ENCODE measurements around the gene NMNAT1. TPM values are rescaled to one million over a fixed set of nuclear protein-coding genes. Genes with fewer than 3 reads are reported as not detected.

The NMNAT1 gene
- total RNA-seq, 1 donor from 2014 or later: 5.8 TPM

DNA sequence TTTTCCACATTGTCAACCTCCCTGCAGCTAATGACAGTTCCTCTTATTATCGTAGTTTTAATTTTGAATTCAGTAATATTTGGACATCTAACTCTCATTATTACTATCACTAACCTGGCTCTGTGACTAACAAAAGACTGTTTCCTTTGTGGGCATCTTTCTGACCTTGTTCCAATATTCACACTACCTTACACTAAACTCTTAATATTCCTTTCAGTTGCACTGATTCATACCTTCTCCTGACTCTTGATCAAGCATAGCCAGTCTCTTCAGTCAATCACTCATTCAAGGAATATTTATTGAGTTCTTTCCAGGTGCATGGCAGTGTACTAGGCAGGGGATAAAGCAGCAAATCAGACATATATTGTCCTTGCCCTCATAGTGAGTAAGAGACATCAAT, 25.4 kb upstream of the NMNAT1 start:
- Mint-ChIP-seq H3K9me3 (no peaks in the 10 kb centered on the region), H3K27me3 (no peaks in the 10 kb centered on the region), H3K4me3 (no peak overlapping the region), H3K27ac (no peak overlapping the region), H3K4me1 (no peaks in the 10 kb centered on the region), H3K36me3 (ENCODE audit: low read depth) (no peaks in the 10 kb centered on the region)
- TF ChIP-seq, protein P1, sequence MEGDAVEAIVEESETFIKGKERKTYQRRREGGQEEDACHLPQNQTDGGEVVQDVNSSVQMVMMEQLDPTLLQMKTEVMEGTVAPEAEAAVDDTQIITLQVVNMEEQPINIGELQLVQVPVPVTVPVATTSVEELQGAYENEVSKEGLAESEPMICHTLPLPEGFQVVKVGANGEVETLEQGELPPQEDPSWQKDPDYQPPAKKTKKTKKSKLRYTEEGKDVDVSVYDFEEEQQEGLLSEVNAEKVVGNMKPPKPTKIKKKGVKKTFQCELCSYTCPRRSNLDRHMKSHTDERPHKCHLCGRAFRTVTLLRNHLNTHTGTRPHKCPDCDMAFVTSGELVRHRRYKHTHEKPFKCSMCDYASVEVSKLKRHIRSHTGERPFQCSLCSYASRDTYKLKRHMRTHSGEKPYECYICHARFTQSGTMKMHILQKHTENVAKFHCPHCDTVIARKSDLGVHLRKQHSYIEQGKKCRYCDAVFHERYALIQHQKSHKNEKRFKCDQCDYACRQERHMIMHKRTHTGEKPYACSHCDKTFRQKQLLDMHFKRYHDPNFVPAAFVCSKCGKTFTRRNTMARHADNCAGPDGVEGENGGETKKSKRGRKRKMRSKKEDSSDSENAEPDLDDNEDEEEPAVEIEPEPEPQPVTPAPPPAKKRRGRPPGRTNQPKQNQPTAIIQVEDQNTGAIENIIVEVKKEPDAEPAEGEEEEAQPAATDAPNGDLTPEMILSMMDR (IDR thresholded peaks at IDR 0.05): no peak
- ATAC-seq (ENCODE audit: low read depth) (no peak), DNase-seq (no peak)
- POLR2A ChIA-PET: no interaction called here
- intact Hi-C loops (cut with micrococcal nuclease): no loop called here
- CTCF ChIA-PET: no interaction called here

DNA sequence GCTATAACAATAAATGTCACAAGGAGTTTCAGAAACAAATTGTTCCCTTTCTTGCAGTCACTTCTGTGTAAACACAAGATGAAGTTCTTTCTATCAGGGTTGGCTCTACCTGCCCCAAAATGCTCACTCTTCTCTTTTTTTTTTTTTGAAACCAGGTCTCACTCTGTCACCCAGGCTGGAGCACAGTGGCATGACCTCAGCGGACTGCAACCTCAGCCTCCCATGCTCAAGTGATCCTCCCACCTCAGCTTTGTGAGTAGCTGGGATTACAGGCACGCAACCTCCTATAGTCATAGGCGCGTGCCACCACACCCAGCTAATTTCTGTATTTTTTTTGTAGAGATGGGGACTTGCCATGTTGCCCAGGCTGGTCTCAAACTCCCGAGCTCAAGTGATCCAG, 22.7 kb upstream of the NMNAT1 start:
- Mint-ChIP-seq H3K27ac (no peak overlapping the region), H3K27me3 (no peaks in the 10 kb centered on the region), H3K36me3 (ENCODE audit: low read depth) (peaks cover 1% of the 10 kb centered on the region), H3K4me3 (no peak overlapping the region), H3K9me3 (no peaks in the 10 kb centered on the region), H3K4me1 (no peaks in the 10 kb centered on the region)
- ChIA-PET POLR2A (interaction anchor here (0.5 kb wide), 1 partner anchor 30 kb away, joined by 5 read pairs; no protein-coding TSS in a partner anchor), CTCF (no interaction called here)
- ATAC-seq (ENCODE audit: low read depth): no peak
- TF ChIP-seq, protein P1 (IDR thresholded peaks at IDR 0.05): no peak
- intact Hi-C loops (cut with micrococcal nuclease): no loop called here
- DNase-seq: no peak

DNA sequence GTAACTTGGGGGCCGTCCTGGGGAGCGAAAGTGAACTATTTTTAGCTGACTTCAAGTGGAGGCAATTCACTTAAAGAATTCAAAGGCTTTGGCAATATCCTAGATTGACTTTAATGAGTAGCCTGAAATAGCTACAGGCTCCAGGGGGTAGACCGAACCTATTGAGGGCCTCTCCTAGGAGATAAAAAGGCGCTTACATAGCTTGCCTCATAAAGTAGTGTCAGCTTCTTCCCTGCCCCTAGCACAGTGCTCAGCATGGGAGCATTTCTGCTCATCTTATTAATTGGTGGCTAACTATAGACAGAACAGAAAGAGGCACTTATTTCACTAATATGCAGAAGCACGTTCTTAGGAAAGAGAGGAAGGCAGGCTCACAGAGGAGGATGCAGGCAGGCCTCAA, 20.9 kb upstream of the NMNAT1 start:
- intact Hi-C loops (cut with micrococcal nuclease): no loop called here
- DNase-seq: no peak
- Mint-ChIP-seq H3K27ac (no peak overlapping the region), H3K4me1 (peaks cover 6% of the 10 kb centered on the region), H3K9me3 (no peaks in the 10 kb centered on the region), H3K4me3 (no peak overlapping the region), H3K27me3 (no peaks in the 10 kb centered on the region), H3K36me3 (ENCODE audit: low read depth) (peaks cover 4% of the 10 kb centered on the region)
- ChIA-PET CTCF (interaction anchor here (0.6 to 0.8 kb wide), 2 partner anchors 28 to 46 kb away, joined by 3 read pairs; no protein-coding TSS in a partner anchor), POLR2A (no interaction called here)
- TF ChIP-seq, protein P1 (IDR thresholded peaks at IDR 0.05): no peak
- ATAC-seq (ENCODE audit: low read depth): no peak

DNA sequence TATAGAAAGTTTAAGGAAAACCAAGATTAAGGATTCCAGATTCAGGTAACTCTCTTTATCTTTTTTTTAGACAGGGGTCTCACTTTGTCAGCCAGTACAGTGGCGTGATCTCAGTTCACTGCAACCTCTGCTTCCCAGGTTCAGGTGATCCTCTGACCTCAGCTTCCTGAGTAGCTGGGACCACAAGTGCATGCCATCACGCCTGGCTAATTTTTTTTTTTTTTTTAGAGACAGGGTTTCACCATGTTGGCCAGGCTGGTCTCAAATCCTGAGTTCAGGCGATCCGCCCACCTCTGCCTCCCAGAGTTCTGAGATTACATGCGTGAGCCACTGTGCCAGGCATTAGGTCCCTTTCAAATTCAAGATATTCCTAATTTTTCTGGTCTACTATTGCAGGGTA, 16.0 kb upstream of the NMNAT1 start:
- POLR2A ChIA-PET: no interaction called here
- Mint-ChIP-seq H3K9me3 (no peaks in the 10 kb centered on the region), H3K27me3 (no peaks in the 10 kb centered on the region), H3K4me1 (peaks cover 12% of the 10 kb centered on the region), H3K27ac (no peak overlapping the region), H3K36me3 (ENCODE audit: low read depth) (peaks cover 33% of the 10 kb centered on the region), H3K4me3 (no peak overlapping the region)
- no peak for ATAC-seq (ENCODE audit: low read depth)
- CTCF ChIA-PET: no interaction called here
- TF ChIP-seq, protein P1 (IDR thresholded peaks at IDR 0.05): no peak
- DNase-seq: no peak
- intact Hi-C loops (cut with micrococcal nuclease): no loop called here

DNA sequence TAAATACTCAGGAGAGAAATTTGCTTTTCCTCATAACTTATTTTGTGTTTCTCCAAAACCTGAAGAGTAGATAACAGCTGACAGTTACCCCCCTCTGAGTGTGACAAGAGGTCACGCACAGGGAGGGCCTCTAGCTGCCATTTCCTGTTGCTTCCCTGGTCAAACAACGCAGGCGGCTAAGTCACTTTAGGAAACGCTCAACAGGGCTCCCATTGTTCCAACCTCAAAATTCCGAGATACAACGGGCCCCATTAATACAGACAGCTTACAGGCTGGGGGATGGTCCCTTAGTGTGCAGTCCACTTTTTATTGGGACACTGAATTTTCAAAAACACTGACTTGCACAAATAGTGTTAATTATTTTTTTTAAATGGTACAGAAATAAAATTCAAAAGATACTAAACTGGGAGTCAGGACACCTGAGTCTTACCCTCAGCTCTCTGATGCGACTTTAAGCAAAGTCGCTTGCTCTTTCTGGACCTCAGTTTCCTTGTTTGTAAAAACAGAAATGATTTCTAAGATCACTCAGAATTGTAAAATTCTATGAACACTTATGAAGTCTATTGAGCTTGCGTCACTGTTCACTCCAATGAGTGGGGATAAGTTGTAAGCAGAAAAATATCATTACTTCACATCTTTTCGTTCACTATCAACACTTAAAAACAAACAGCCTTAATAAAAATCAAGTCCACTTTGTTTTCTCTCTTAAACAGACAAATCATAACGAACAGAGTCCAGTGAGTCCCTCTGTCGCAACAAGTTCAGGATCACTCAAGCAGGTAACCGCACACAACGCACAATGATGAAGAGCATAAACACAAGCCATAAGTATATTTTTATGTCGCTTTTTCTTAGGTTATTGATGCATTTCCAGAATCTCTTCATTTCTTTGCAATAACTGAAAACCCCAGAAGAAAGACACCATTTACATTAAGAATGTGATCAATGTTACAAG, 13.6 kb upstream of the NMNAT1 start:
- DNase-seq: no peak
- peaks cover 52% of the 10 kb centered on the region for H3K36me3 Mint-ChIP-seq (ENCODE audit: low read depth)
- no peak for ATAC-seq (ENCODE audit: low read depth)
- no peak overlapping the region for H3K27ac Mint-ChIP-seq
- ChIA-PET POLR2A (interaction anchor here (0.7 to 1.4 kb wide), 2 partner anchors 13 to 21 kb away, joined by 3 read pairs; partner anchors contain the start of genes LZIC and NMNAT1), CTCF (no interaction called here)
- H3K9me3 Mint-ChIP-seq: no peaks in the 10 kb centered on the region
- H3K4me1 Mint-ChIP-seq: peaks cover 12% of the 10 kb centered on the region
- TF ChIP-seq, protein P1 (IDR thresholded peaks at IDR 0.05): no peak
- intact Hi-C loops (cut with micrococcal nuclease): no loop called here
- H3K4me3 Mint-ChIP-seq: no peak overlapping the region
- no peaks in the 10 kb centered on the region for H3K27me3 Mint-ChIP-seq

Measured in activated B cell treated with CpG ODN at 0.5 μM for 24 hours (primary cell).